A549 treated with Hydrocortisone at 1 μM for 4 hours (cell line): ENCODE data around the gene IRGM. TPM values are rescaled to one million over a fixed set of nuclear protein-coding genes. Genes with fewer than 3 reads are reported as not detected.

ENCODE experiments used
- total RNA-seq: library from RNA; stranded (reverse); fragments of 200-300 nt; extraction: Qiagen RNA extraction; gene quantifications from 5 replicates; pipeline ENCODE4 v1.2.3, GENCODE V29; 2022

IRGM gene, protein sequence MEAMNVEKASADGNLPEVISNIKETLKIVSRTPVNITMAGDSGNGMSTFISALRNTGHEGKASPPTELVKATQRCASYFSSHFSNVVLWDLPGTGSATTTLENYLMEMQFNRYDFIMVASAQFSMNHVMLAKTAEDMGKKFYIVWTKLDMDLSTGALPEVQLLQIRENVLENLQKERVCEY
- total RNA-seq: 0.09 to 0.32 TPM (median 0.17 TPM) in 5 replicates

DNA sequence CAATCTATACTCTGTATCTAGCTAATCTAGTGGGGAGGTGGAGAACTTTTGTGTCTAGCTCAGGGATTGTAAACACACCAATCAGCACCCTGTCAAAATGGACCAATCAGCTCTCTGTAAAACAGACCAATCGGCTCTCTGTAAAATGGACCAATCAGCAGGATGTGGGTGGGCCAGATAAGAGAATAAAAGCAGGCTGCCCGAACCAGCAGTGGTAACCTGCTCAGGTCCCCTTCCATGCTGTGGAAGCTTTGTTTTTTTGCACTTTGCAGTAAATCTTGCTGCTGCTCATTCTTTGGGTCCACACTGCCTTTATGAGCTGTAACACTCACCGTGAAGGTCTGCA is at the start of gene IRGM:
IRGM (plus strand) TSS at position 214 of the 346 bp plus-strand sequence. CDS start 1,603 bp downstream, outside the sequence.

Other genes starting within 250 kb of the IRGM start
- gene SYNPO, start 205.9 kb upstream of the IRGM start, total RNA-seq: 21.7 to 25.7 TPM (median 24.0 TPM) in 5 replicates
- 0.07 to 0.14 TPM in 2 of 5 replicates, not detected in the others for gene MYOZ3, start 185.3 kb upstream of the IRGM start, total RNA-seq
- 44.3 to 55.7 TPM (median 45.7 TPM) in 5 replicates for gene RBM22, start 145.5 kb upstream of the IRGM start, total RNA-seq
- gene DCTN4, start 87.5 kb upstream of the IRGM start, total RNA-seq: 17.9 to 21.2 TPM (median 19.2 TPM) in 5 replicates
- gene SMIM3, start 67.8 kb upstream of the IRGM start, total RNA-seq: 13.1 to 16.4 TPM (median 14.6 TPM) in 5 replicates
- 2.0 to 3.0 TPM (median 2.3 TPM) in 5 replicates for gene ZNF300, start 58.5 kb downstream of the IRGM start, total RNA-seq
- 16.0 to 22.4 TPM (median 19.0 TPM) in 5 replicates for gene GPX3, start 174.1 kb downstream of the IRGM start, total RNA-seq
- gene TNIP1, start 234.5 kb downstream of the IRGM start, total RNA-seq: 138 to 148 TPM (median 145 TPM) in 5 replicates